ENCODE results near the gene OR52W1.
"Not testable (repeated sequence)": the region's sequence is repeated elsewhere in the genome, so short reads cannot be mapped to it uniquely, and the experiment has no call there.

The OR52W1 gene

DNA sequence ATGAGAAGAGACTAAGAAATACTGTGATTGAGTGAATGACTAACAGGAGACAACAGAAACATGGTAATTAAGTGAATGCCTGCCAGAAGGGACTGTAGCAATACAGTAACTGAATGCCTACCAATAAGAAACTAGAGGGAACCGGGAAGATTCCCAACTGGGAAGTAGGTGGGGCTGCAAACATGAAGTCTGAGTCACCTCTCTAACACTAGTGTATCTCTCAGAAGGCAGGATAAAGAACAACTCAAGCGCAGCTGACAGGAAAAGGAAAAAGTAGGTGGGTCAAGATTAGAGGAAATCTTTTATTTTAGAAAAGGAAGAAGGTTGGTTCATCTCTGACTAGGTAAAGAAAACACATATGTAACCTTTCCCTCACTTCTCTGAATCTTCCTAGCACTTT, 20.3 kb downstream of the OR52W1 start:
- no peak for DNase-seq

DNA sequence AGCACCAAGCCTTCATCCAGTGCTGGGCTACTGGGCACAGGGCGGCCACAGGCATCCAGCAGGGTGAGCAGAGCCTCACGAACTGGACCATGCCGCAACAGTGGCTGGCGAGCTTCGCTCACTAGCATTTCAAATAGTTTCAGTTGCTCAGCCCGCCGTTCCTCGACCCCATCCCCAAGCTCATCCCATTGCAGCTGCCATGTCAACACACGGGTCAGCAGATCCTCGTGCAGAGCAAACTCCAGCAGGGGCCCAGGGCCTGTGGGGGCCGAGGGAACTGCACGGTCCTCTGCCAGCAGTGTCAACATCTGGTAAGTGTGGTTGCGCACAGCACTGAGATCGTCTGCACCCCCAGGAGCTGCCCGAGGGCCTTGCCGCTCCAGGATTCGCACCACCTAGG, 24.8 kb downstream of the OR52W1 start:
- DNase-seq = no peak

GRCh38 chr11:6224421-6224820, 25.4 kb downstream of the OR52W1 start:
- no peak for DNase-seq

DNA sequence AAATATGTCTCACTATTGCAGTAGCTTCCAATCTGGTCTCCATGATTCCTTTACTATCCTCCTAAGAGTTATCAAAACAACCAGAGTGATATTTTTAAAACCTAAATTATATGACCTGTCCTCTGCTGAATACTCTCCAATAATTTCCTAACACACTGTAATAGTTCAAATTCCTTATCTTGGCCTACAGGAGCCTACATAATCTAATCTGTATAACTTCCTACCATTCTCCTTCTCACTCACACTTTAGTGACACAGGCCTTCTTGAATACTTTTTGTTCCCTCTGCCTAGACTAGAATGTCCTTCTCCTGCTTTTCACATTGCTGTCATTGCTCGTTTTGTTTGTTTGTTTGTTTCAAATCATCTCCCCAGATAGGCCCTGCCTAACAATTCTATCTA, 26.0 kb downstream of the OR52W1 start:
- DNase-seq = no peak

DNA sequence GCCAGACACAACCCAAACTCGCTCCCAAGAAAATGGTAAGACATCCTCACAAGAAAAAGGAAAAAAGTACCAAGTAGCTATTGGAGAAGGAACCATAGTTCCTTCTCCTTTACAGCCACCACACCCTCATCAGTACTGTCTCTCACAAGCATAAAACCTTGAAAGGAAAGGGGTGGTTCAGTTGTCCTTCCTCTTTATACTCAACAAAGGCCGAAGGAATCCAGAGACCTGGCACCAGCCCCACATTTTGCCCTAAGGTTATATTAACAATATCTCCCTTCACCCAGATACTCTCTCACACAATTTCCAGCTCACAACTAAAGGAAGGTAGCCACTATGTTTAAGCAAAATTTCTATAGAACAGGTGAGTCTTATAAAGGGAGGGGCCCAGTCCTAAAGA, 26.9 kb downstream of the OR52W1 start:
- DNase-seq = no peak

GRCh38 chr11:6228520-6228919, 29.5 kb downstream of the OR52W1 start:
- DNase-seq = no peak

DNA sequence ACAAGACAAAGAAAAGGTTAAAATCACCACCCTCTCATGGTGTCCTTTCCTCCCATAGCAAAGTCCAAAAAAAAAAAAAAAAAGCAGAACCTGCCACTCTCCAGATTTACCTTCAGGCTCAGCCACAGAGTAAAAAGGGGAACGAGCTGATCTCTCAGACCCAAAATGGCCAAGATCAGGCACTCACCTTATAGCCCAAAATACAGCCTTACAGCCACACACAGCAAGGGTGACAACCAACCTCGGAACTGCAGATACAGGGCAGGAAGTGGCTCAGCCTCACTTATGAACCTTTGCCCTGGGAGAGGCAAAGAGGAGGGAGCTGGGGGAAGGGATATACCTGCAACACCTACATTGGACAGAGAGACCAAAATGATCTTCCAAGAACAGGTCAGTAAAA, 30.9 kb downstream of the OR52W1 start:
- DNase-seq = no peak

DNA sequence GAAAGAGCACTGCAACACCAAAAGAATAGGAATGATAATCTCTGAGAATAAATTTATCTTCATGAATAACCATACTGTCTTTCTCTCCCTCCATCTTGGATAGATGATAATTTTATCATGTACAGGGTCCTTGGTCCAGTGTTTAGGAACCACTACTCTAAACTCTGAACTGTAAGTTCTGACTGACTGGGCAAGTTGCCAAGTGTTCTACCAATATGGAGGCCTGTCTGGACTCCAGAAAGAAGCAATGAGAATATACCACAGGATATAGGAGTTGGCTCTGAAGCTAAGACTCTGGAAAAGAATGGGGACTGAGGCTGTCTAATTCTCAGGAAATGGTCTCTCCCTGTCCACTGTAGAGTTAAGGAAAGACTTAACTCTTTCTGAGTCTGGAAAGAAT, 33.9 kb downstream of the OR52W1 start:
- DNase-seq = no peak

GRCh38 chr11:6233984-6234386, 35.0 kb downstream of the OR52W1 start:
- no peak for DNase-seq

DNA sequence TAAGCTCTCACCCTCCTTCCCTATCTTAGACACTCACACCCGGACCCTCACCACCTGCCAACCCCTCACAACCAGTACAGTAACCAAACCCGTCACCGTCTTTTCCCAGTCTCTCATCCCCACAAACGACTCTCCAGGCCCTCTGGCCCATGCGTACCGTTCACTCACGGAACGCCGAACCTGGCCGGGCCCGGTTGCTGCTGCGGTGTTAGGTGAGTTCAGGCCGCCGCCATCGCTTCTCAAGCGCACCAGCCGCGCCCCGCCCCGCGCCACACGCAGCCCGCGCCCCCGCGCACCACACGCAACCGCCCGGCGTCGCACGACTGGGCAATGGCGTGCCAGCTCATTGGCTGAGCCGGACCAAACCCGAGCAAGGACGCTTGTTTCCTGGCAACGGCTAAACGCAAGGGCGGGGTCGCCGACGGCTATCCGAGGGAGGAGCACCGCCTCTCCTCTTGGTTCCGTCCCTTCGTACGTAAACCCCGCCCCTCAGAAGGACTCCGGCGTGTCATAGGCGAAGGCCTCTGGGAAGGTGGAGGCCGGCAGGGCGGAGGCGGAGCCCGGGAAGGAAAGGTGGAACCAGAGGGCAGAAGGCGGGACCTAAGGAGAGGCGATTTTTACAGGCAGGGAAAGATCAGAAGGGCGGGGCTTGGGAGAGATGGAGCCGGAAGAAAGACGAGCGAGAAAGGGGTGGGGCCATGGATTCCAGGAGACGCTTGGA, 35.5 kb downstream of the OR52W1 start, which contains the start of gene FHIP1B:
Gene FHIP1B (minus strand): TSS at position 250 of the 721 bp plus-strand sequence. CDS start 10,120 bp downstream, outside the sequence.
- DNase-seq = peak; percentile 99

- no peak for DNase-seq
Observed at GRCh38 chr11:6237266-6237665, 38.2 kb downstream of the OR52W1 start.

DNA sequence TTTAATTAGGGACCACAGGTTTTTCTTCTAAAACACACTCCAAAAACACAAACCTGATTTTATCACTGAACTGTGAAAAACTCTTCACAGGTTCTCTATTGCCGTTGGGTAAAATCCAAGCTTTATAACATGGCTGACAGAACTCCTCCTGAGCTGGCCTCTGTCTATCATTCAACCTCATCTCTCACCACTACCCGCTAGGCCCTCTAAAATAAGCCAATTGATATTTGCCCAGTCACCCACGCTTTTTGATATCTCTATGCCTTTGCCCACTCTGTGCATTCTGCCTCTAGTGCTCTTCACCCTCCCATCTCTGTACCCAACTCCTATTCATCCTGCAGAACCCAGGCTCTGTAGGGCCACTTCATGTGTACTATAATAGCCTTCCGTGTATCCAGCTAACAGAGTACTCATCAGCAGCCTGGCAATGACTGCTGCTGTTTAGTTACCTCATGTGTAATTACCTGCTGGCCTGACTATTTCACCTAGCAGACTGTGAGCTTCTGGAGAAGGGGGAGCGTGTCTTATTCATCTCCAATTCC, 38.8 kb downstream of the OR52W1 start:
- no peak for DNase-seq

GRCh38 chr11:6238902-6239301, 39.9 kb downstream of the OR52W1 start, which contains the start of gene CNGA4:
Gene CNGA4 (plus strand): TSS chr11:6239089. CDS start chr11:6239207, 118 bp downstream.
- DNase-seq = no peak

GRCh38 chr11:6240139-6240538, 41.1 kb downstream of the OR52W1 start:
- no peak for DNase-seq

GRCh38 chr11:6240781-6241180, 41.8 kb downstream of the OR52W1 start:
- DNase-seq = no peak

DNA sequence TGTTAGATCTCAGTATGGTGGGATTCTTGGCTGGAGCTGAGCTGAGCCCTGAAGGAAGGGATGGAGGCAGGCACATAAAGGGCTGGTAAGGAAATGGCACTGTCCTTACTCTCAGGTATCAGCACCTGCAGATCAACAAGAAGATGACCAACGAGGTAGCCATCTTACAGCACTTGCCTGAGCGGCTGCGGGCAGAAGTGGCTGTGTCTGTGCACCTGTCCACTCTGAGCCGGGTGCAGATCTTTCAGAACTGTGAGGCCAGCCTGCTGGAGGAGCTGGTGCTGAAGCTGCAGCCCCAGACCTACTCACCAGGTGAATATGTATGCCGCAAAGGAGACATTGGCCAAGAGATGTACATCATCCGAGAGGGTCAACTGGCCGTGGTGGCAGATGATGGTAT, 42.3 kb downstream of the OR52W1 start:
- DNase-seq = no peak

GRCh38 chr11:6245536-6245935, 46.5 kb downstream of the OR52W1 start:
- no peak for DNase-seq

DNA sequence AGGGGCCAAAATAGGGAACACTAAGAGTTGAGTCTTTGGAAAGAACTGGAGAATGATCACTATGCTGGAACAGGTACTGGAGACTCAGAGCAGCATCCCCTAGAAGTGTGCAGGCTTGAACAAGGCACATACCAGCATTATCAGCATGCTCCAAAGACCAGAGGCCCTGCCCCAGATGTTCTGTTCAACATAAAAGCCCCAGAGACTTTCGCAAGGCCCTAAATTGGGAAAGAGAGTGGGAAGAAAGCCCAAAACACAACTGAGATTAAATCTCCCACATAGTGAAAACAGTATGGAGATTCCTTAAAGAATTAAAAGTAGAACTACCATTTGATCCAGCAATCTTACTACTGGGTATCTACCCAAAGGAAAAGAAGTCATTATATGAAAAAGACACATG, 49.2 kb downstream of the OR52W1 start:
- DNase-seq = no peak

DNA sequence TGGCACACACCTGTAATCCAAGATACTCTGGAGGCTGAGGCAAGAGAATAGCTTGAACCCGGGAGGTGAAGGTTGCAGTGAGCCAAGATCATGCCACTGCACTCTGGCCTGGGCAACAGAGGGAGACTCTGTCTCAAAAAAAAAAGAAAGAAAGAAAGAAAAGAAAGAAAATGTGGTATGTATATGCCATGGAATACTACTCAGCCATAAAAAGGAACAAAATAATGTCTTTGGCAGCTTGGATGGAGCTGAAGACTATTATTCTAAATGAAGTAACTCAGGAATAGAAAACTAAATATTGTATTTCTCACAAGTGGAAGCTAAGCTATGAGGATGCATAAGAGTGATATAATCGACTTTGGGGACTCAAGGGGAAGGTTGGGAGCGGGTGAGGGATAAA, 49.9 kb downstream of the OR52W1 start:
- DNase-seq = not testable (repeated sequence)

All from NCI-H1092 treated with DMSO at 0.1 percent for 48 hours (cell line).